Mesothelial cell of epicardium (in vitro differentiated cells): ENCODE data around the gene TMPRSS5. TPM values are rescaled to one million over a fixed set of nuclear protein-coding genes. Genes with fewer than 3 reads are reported as not detected.

ENCODE experiments used
- DNase-seq, 2 experiments: peaks; one replicate each; pipeline ENCODE4 v3.0.0; 2021; ENCODE audit warnings: low spot score in 2 of 2; ENCODE audit not compliant: unreplicated experiment in 2 of 2
- H3K27ac Mint-ChIP-seq: 2 replicates; pipeline ENCODE4 v1.8.0; 2021; ENCODE audit warnings: mixed read lengths
- H3K27me3 Mint-ChIP-seq: 2 replicates; pipeline ENCODE4 v1.8.0; 2021; ENCODE audit warnings: low read depth, mixed read lengths
- H3K36me3 Mint-ChIP-seq: 2 replicates; pipeline ENCODE4 v1.8.0; 2021; ENCODE audit warnings: mixed read lengths
- H3K4me1 Mint-ChIP-seq: 2 replicates; pipeline ENCODE4 v1.8.0; 2021; ENCODE audit warnings: mixed read lengths
- H3K4me3 Mint-ChIP-seq: 2 replicates; pipeline ENCODE4 v1.8.0; 2021; ENCODE audit warnings: mild to moderate bottlenecking, moderate library complexity, mixed read lengths
- H3K9me3 Mint-ChIP-seq: 2 replicates; pipeline ENCODE4 v1.8.0; 2021; ENCODE audit warnings: mixed read lengths
- CTCF ChIP-seq: fragments of 200-600 bp; sonication (generic); IDR thresholded peaks from one replicate; pipeline ENCODE4 v1.5.0; 2021; ENCODE audit warnings: antibody characterized with exemption; ENCODE audit not compliant: unreplicated experiment
- total RNA-seq: library from RNA; stranded (reverse); gene quantifications from 3 replicates; pipeline ENCODE4 v1.2.1, GENCODE V29; 2021

The TMPRSS5 gene
- total RNA-seq, 1 donor from 2014 or later: 3.5 TPM

DNA sequence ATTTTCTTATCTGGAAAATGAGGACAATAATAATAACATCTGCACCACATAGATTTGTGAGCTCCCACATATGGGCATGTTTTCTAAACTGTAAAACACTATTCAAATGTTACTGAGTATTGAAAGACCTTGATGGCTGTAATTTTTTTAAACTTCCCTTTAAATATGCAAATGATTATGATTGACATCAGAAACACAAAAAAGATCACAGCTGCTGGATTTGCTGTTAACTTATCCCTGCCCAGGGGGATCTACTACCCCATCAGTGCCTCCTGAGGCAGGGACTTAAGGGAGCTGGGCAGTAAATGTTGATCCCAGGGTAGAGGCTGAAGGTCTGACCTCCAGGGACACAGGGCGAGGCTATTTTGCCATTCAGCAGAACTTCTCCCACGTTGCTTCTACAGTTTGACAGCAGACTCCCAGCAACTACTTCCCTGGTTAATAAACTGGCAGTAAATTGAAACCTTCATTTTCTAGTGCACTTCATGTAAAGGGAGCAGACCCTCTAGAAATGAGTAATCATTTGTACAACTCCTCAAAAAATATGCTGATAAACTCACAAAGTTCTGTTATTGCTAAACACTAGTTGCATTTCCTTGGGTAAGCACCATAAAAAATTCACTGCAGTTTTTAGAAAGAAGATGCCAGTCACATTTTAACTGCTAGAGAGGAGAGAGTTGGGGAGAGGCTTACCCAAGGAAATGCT lies 20.3 kb downstream of the TMPRSS5 start:
- peak overlapping the region; percentile 1 for H3K27ac Mint-ChIP-seq
- DNase-seq: no peak
- H3K4me1 Mint-ChIP-seq: peaks cover 54% of the 10 kb centered on the region
- no peak for TF ChIP-seq CTCF
- no peaks in the 10 kb centered on the region for H3K36me3 Mint-ChIP-seq
- no peaks in the 10 kb centered on the region for H3K27me3 Mint-ChIP-seq
- H3K4me3 Mint-ChIP-seq: no peak overlapping the region
- H3K9me3 Mint-ChIP-seq: no peaks in the 10 kb centered on the region

- Mint-ChIP-seq H3K4me1 (peaks cover 56% of the 10 kb centered on the region), H3K4me3 (peak overlapping the region; percentile 17), H3K27ac (peak overlapping the region; percentile 72), H3K27me3 (no peaks in the 10 kb centered on the region), H3K9me3 (no peaks in the 10 kb centered on the region), H3K36me3 (no peaks in the 10 kb centered on the region)
- TF ChIP-seq CTCF: no peak
- no peak for DNase-seq
Observed at GRCh38 chr11:113684496-113684895, 21.6 kb downstream of the TMPRSS5 start.

DNA sequence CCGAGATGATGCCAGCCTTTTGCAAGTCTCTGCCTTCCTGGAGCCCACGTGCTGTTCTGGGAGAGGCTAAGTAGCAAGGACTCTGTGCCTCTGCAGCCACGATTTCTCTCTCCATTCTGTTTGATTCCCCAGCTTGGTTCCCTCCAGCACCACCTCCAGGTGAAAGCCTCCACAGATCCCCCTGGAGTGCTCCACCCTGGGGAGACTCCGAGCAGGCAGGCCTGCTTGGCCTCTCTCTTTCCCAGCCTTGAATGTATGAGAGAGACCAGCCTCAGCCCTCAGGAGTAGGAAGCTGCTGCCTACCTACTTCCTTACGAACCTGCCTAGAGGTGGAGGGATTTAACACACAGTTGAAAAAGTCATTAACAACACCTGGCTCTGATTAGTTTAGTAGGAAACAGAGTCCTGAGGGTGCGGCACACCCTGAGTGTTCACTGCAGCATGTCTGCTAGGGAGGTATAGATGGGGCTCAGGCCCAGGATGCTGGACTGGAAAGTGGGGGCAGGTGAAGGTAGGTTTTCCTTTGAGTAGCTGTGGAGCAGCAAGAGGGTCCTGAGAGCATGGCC lies 22.5 kb downstream of the TMPRSS5 start:
- Mint-ChIP-seq H3K4me3 (no peak overlapping the region), H3K36me3 (no peaks in the 10 kb centered on the region), H3K27me3 (no peaks in the 10 kb centered on the region), H3K9me3 (no peaks in the 10 kb centered on the region), H3K4me1 (peaks cover 59% of the 10 kb centered on the region), H3K27ac (no peak overlapping the region)
- no peak for DNase-seq
- TF ChIP-seq CTCF: no peak

DNA sequence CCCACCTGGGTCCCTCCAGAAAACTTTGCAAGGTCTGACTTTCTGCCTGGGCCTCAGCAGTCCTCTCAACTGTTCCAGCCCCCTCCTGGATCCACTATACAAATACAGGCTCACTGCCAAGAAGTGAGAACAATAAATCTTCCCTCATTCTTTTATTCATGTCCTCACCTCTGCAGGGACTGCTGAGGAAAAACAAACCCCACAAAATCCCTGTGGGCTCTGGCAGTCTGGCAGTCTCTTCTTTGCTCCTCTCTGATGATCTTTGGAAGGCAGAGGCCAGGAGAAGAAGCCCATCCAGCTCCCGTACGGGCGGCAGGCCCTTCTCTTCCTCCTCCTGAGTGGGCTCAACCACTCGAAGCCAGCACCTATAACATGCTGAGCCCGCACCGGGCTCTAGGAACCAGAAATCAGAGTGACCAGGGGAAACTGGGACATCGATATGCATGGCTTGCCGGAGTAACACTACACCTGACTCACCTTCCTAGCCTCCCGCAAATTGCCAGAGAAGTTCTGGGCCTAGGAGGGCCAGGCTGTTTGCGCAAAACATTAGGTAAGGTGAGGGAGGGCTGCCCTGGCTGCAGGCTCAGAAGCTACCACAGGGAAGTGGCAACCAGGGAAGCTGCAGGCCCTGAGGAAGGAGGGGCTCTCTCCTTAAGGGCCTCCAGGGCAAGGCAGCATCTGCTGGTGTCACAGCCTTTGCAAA lies 24.2 kb downstream of the TMPRSS5 start:
- no peak overlapping the region for H3K4me3 Mint-ChIP-seq
- no peak for TF ChIP-seq CTCF
- H3K36me3 Mint-ChIP-seq: no peaks in the 10 kb centered on the region
- H3K9me3 Mint-ChIP-seq: no peaks in the 10 kb centered on the region
- no peaks in the 10 kb centered on the region for H3K27me3 Mint-ChIP-seq
- no peak for DNase-seq
- peak overlapping the region; percentile 82 for H3K27ac Mint-ChIP-seq
- peaks cover 56% of the 10 kb centered on the region for H3K4me1 Mint-ChIP-seq

GRCh38 chr11:113681282-113681681 lies 24.8 kb downstream of the TMPRSS5 start:
- Mint-ChIP-seq H3K36me3 (no peaks in the 10 kb centered on the region), H3K4me1 (peaks cover 56% of the 10 kb centered on the region), H3K27ac (peak overlapping the region; percentile 82), H3K27me3 (no peaks in the 10 kb centered on the region), H3K4me3 (no peak overlapping the region), H3K9me3 (no peaks in the 10 kb centered on the region)
- DNase-seq: no peak
- no peak for TF ChIP-seq CTCF
